Measurements from ENCODE around the gene RPS4Y2.

Gene RPS4Y2

GRCh38 chrY:20755808-20756207 lies at the start of gene RPS4Y2:
Gene RPS4Y2, plus strand, starts transcription at chrY:20756108. Its CDS starts 56 bp downstream, at chrY:20756164.
- no peak for DNase-seq (ENCODE audit: low read depth, low spot score)

- DNase-seq (ENCODE audit: low read depth, low spot score): no peak
These were observed 41.5 kb upstream of the RPS4Y2 start for GRCh38 chrY:20714391-20714790.

- DNase-seq (ENCODE audit: low read depth, low spot score): no peak
These were observed 29.6 kb upstream of the RPS4Y2 start for GRCh38 chrY:20726184-20726907.

- no peak for DNase-seq (ENCODE audit: low read depth, low spot score)
These were observed 20.7 kb upstream of the RPS4Y2 start for GRCh38 chrY:20735200-20735599.

GRCh38 chrY:20739806-20740205 lies 16.1 kb upstream of the RPS4Y2 start:
- no peak for DNase-seq (ENCODE audit: low read depth, low spot score)

GRCh38 chrY:20740609-20741008 lies 15.3 kb upstream of the RPS4Y2 start:
- DNase-seq (ENCODE audit: low read depth, low spot score): no peak

- no peak for DNase-seq (ENCODE audit: low read depth, low spot score)
These were observed 10.8 kb upstream of the RPS4Y2 start for GRCh38 chrY:20745060-20745459.

GRCh38 chrY:20746919-20747318 lies 9.0 kb upstream of the RPS4Y2 start:
- no peak for DNase-seq (ENCODE audit: low read depth, low spot score)

GRCh38 chrY:20763869-20764268 lies 8.0 kb downstream of the RPS4Y2 start:
- DNase-seq (ENCODE audit: low read depth, low spot score): no peak

- DNase-seq (ENCODE audit: low read depth, low spot score): no peak
These were observed 9.2 kb downstream of the RPS4Y2 start for GRCh38 chrY:20765117-20765516.

GRCh38 chrY:20770755-20771154 lies 14.8 kb downstream of the RPS4Y2 start:
- no peak for DNase-seq (ENCODE audit: low read depth, low spot score)

- DNase-seq (ENCODE audit: low read depth, low spot score): no peak
These were observed 20.2 kb downstream of the RPS4Y2 start for GRCh38 chrY:20776104-20776503.

GRCh38 chrY:20780104-20780654 lies 24.3 kb downstream of the RPS4Y2 start:
- no peak for DNase-seq (ENCODE audit: low read depth, low spot score)

- no peak for DNase-seq (ENCODE audit: low read depth, low spot score)
These were observed 24.9 kb downstream of the RPS4Y2 start for GRCh38 chrY:20780776-20781175.

GRCh38 chrY:20781408-20781807 lies 25.5 kb downstream of the RPS4Y2 start:
- DNase-seq (ENCODE audit: low read depth, low spot score): no peak

- DNase-seq (ENCODE audit: low read depth, low spot score): no peak
These were observed 29.1 kb downstream of the RPS4Y2 start for GRCh38 chrY:20784965-20785364.

GRCh38 chrY:20787076-20787475 lies 31.2 kb downstream of the RPS4Y2 start:
- DNase-seq (ENCODE audit: low read depth, low spot score): no peak

- DNase-seq (ENCODE audit: low read depth, low spot score): no peak
These were observed 42.6 kb downstream of the RPS4Y2 start for GRCh38 chrY:20798351-20799049.

- no peak for DNase-seq (ENCODE audit: low read depth, low spot score)
These were observed 46.8 kb downstream of the RPS4Y2 start for GRCh38 chrY:20802659-20803058.

- DNase-seq (ENCODE audit: low read depth, low spot score): no peak
These were observed 50.3 kb downstream of the RPS4Y2 start for GRCh38 chrY:20806243-20806642.

- DNase-seq (ENCODE audit: low read depth, low spot score): no peak
These were observed 57.6 kb downstream of the RPS4Y2 start for GRCh38 chrY:20813459-20813858.

- no peak for DNase-seq (ENCODE audit: low read depth, low spot score)
These were observed 58.9 kb downstream of the RPS4Y2 start for GRCh38 chrY:20814794-20815193.

GRCh38 chrY:20817067-20817466 lies 61.2 kb downstream of the RPS4Y2 start:
- no peak for DNase-seq (ENCODE audit: low read depth, low spot score)
